SHP77 (cell line): ENCODE measurements around the gene PNN.
"Not testable (repeated sequence)": the region's sequence is repeated elsewhere in the genome, so short reads cannot be mapped to it uniquely, and the experiment has no call there.

Experiments
- DNase-seq, 2 experiments: peaks; one replicate each; lab custom pipeline; 2025; lab: John Stamatoyannopoulos, UW

PNN gene

GRCh38 chr14:39181026-39181692 is 6.1 kb downstream of the PNN start:
- no peak for DNase-seq

GRCh38 chr14:39181693-39182047 is 6.6 kb downstream of the PNN start:
- DNase-seq, result no peak

- DNase-seq, result no peak
These were observed 8.0 kb downstream of the PNN start for GRCh38 chr14:39182770-39183684.

- DNase-seq, result not testable (repeated sequence)
These were observed 8.6 kb downstream of the PNN start for GRCh38 chr14:39183685-39184003.

- no peak for DNase-seq
These were observed 9.7 kb downstream of the PNN start for GRCh38 chr14:39184628-39185255.

- DNase-seq, result no peak
These were observed 10.4 kb downstream of the PNN start for GRCh38 chr14:39185256-39186049.

GRCh38 chr14:39186941-39187525 is 12.0 kb downstream of the PNN start:
- no peak for DNase-seq

GRCh38 chr14:39203659-39204606 is 28.9 kb downstream of the PNN start:
- no peak for DNase-seq

- not testable (repeated sequence) for DNase-seq
These were observed 32.4 kb downstream of the PNN start for GRCh38 chr14:39207430-39207829.

GRCh38 chr14:39211109-39211741 is 36.2 kb downstream of the PNN start:
- no peak for DNase-seq

- DNase-seq, result no peak
These were observed 37.0 kb downstream of the PNN start for GRCh38 chr14:39212034-39212433.

- no peak for DNase-seq
These were observed 37.6 kb downstream of the PNN start for GRCh38 chr14:39212693-39213092.

GRCh38 chr14:39217214-39217879 is 42.3 kb downstream of the PNN start:
- DNase-seq, result no peak

GRCh38 chr14:39218171-39218769 is 43.2 kb downstream of the PNN start:
- no peak for DNase-seq

- no peak for DNase-seq
These were observed 44.0 kb downstream of the PNN start for GRCh38 chr14:39219075-39219499.

GRCh38 chr14:39220473-39220872 is 45.4 kb downstream of the PNN start:
- DNase-seq, result not testable (repeated sequence)

GRCh38 chr14:39228044-39228443 is 53.0 kb downstream of the PNN start:
- no peak for DNase-seq

GRCh38 chr14:39228509-39229221 is 53.6 kb downstream of the PNN start:
- DNase-seq, result no peak

- no peak for DNase-seq
These were observed 54.1 kb downstream of the PNN start for GRCh38 chr14:39229222-39229543.
